ENCODE measurements around the gene NUAK2.
A peak's percentile ranks its signal among the peaks of the same experiment; 100 is the strongest.

The NUAK2 gene

GRCh38 chr1:205279986-205280385 lies 41.6 kb downstream of the NUAK2 start:
- no peak for DNase-seq (ENCODE audit: low read depth in 1 of 2, low spot score in 1 of 2)
- no peak for TF ChIP-seq JUND (IDR thresholded peaks at IDR 0.05; ENCODE audit: low read depth)
- in situ Hi-C loops (cut with HindIII; ENCODE audit: low pct_unique_long_range_greater_than_20kb, low sequenced_read_pairs) = no loop called here

GRCh38 chr1:205276689-205277065 lies 44.9 kb downstream of the NUAK2 start:
- in situ Hi-C loops (cut with HindIII; ENCODE audit: low pct_unique_long_range_greater_than_20kb, low sequenced_read_pairs) = no loop called here
- no peak for TF ChIP-seq JUND (IDR thresholded peaks at IDR 0.05; ENCODE audit: low read depth)
- no peak for DNase-seq (ENCODE audit: low read depth in 1 of 2, low spot score in 1 of 2)

- no peak for DNase-seq (ENCODE audit: low read depth in 1 of 2, low spot score in 1 of 2)
- TF ChIP-seq JUND (IDR thresholded peaks at IDR 0.05; ENCODE audit: low read depth) = no peak
- in situ Hi-C loops (cut with HindIII; ENCODE audit: low pct_unique_long_range_greater_than_20kb, low sequenced_read_pairs) = no loop called here
Measured at GRCh38 chr1:205275916-205276688, 45.4 kb downstream of the NUAK2 start.

DNA sequence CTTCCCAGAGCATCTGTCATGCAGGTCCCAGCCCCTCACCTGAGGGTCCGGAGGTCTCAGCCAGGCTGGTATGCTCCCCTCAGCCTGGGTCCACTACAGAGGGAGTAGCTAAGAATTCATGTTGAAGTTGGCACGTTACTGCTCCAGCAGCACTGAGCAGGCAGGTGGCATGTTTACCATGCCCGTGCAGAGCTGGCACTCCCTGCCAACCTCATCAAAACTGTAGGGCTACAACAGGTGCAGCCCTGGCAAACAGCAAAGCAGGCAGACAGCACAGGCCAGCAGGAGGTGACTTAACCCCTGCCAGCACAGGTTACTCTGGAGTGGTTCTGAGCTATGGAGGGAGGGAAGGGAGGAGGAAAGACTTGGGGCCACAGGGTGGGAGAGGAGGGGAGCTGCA lies 46.4 kb downstream of the NUAK2 start:
- TF ChIP-seq JUND (IDR thresholded peaks at IDR 0.05; ENCODE audit: low read depth) = no peak
- DNase-seq (ENCODE audit: low read depth in 1 of 2, low spot score in 1 of 2) = peak; percentile 84 to 85
- in situ Hi-C loops (cut with HindIII; ENCODE audit: low pct_unique_long_range_greater_than_20kb, low sequenced_read_pairs) = no loop called here

GRCh38 chr1:205274041-205274691 lies 47.4 kb downstream of the NUAK2 start:
- in situ Hi-C loops (cut with HindIII; ENCODE audit: low pct_unique_long_range_greater_than_20kb, low sequenced_read_pairs) = no loop called here
- TF ChIP-seq JUND (IDR thresholded peaks at IDR 0.05; ENCODE audit: low read depth) = no peak
- peak in 1 of 2 experiments; percentile 37 for DNase-seq (ENCODE audit: low read depth in 1 of 2, low spot score in 1 of 2)

GRCh38 chr1:205273551-205273982 lies 48.0 kb downstream of the NUAK2 start:
- DNase-seq (ENCODE audit: low read depth in 1 of 2, low spot score in 1 of 2) = peak; percentile 89 to 95
- in situ Hi-C loops (cut with HindIII; ENCODE audit: low pct_unique_long_range_greater_than_20kb, low sequenced_read_pairs) = no loop called here
- TF ChIP-seq JUND (IDR thresholded peaks at IDR 0.05; ENCODE audit: low read depth) = no peak

GRCh38 chr1:205272536-205272935 lies 49.0 kb downstream of the NUAK2 start:
- in situ Hi-C loops (cut with HindIII; ENCODE audit: low pct_unique_long_range_greater_than_20kb, low sequenced_read_pairs) = no loop called here
- TF ChIP-seq JUND (IDR thresholded peaks at IDR 0.05; ENCODE audit: low read depth) = no peak
- DNase-seq (ENCODE audit: low read depth in 1 of 2, low spot score in 1 of 2) = no peak

GRCh38 chr1:205271745-205272144 lies 49.8 kb downstream of the NUAK2 start:
- in situ Hi-C loops (cut with HindIII; ENCODE audit: low pct_unique_long_range_greater_than_20kb, low sequenced_read_pairs) = no loop called here
- DNase-seq (ENCODE audit: low read depth in 1 of 2, low spot score in 1 of 2) = no peak
- TF ChIP-seq JUND (IDR thresholded peaks at IDR 0.05; ENCODE audit: low read depth) = no peak

- in situ Hi-C loops (cut with HindIII; ENCODE audit: low pct_unique_long_range_greater_than_20kb, low sequenced_read_pairs) = no loop called here
- no peak for TF ChIP-seq JUND (IDR thresholded peaks at IDR 0.05; ENCODE audit: low read depth)
- peak in 1 of 2 experiments; percentile 23 for DNase-seq (ENCODE audit: low read depth in 1 of 2, low spot score in 1 of 2)
Measured at GRCh38 chr1:205271277-205271676, 50.3 kb downstream of the NUAK2 start.

- no peak for TF ChIP-seq JUND (IDR thresholded peaks at IDR 0.05; ENCODE audit: low read depth)
- in situ Hi-C loops (cut with HindIII; ENCODE audit: low pct_unique_long_range_greater_than_20kb, low sequenced_read_pairs) = no loop called here
- DNase-seq (ENCODE audit: low read depth in 1 of 2, low spot score in 1 of 2) = peak in 1 of 2 experiments; percentile 28
Measured at GRCh38 chr1:205270764-205271163, 50.8 kb downstream of the NUAK2 start.

- in situ Hi-C loops (cut with HindIII; ENCODE audit: low pct_unique_long_range_greater_than_20kb, low sequenced_read_pairs) = no loop called here
- DNase-seq (ENCODE audit: low read depth in 1 of 2, low spot score in 1 of 2) = no peak
- no peak for TF ChIP-seq JUND (IDR thresholded peaks at IDR 0.05; ENCODE audit: low read depth)
Measured at GRCh38 chr1:205270271-205270670, 51.3 kb downstream of the NUAK2 start.

GRCh38 chr1:205269711-205270110 lies 51.8 kb downstream of the NUAK2 start:
- DNase-seq (ENCODE audit: low read depth in 1 of 2, low spot score in 1 of 2) = no peak
- in situ Hi-C loops (cut with HindIII; ENCODE audit: low pct_unique_long_range_greater_than_20kb, low sequenced_read_pairs) = no loop called here
- TF ChIP-seq JUND (IDR thresholded peaks at IDR 0.05; ENCODE audit: low read depth) = no peak

DNA sequence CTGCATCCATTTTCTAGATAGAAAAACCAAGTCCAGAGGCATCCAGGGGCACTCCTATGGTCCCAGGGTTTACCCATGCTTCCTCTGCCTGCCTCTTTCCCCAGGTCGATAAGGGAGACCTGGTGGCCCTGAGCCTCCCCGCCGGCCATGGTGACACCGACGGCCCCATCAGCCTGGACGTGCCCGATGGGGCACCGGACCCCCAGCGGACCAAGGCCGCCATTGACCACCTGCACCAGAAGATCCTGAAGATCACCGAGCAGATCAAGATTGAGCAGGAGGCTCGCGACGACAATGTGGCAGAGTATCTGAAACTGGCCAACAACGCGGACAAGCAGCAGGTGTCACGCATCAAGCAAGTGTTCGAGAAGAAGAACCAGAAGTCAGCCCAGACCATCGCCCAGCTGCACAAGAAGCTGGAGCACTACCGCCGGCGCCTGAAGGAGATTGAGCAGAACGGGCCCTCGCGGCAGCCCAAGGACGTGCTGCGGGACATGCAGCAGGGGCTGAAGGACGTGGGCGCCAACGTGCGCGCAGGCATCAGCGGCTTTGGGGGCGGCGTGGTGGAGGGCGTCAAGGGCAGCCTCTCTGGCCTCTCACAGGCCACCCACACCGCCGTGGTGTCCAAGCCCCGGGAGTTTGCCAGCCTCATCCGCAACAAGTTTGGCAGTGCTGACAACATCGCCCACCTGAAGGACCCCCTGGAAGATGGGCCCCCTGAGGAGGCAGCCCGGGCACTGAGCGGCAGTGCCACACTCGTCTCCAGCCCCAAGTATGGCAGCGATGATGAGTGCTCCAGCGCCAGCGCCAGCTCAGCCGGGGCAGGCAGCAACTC lies 52.5 kb downstream of the NUAK2 start:
- no peak for TF ChIP-seq JUND (IDR thresholded peaks at IDR 0.05; ENCODE audit: low read depth)
- DNase-seq (ENCODE audit: low read depth in 1 of 2, low spot score in 1 of 2) = no peak
- in situ Hi-C loops (cut with HindIII; ENCODE audit: low pct_unique_long_range_greater_than_20kb, low sequenced_read_pairs) = no loop called here

All from T47D (cell line).